Measurements from ENCODE around the gene ZNF724. TPM values are rescaled to one million over a fixed set of nuclear protein-coding genes. Genes with fewer than 3 reads are reported as not detected.

Gene ZNF724
- total and polyA plus RNA-seq, 10 of the 15 experiments (the other 5 are each of a cell fraction or from before 2014, with no cell fraction given), result 0.71 to 14.7 (median 4.2) TPM

GRCh38 chr19:23273590-23274412 lies 23.6 kb upstream of the ZNF724 start (continued):
- no peak for TF ChIP-seq E2F8 (IDR thresholded peaks at IDR 0.05; ENCODE audit: low read depth, partially characterized antibody)
- TF ChIP-seq NR2F1 (conservative IDR thresholded peaks at IDR 0.05), result 0 out of 2 replicates have a peak, but pooled peaks have one; percentile 15
- TF ChIP-seq TCF12 (IDR thresholded peaks at IDR 0.05; ENCODE audit: low read depth, low read length), result no peak
- peak; percentile 63 for TF ChIP-seq PKNOX1 (IDR thresholded peaks at IDR 0.05)
- TF ChIP-seq KDM1A (IDR thresholded peaks at IDR 0.05; ENCODE audit: borderline replicate concordance), result no peak
- peak; percentile 92 for TF ChIP-seq POLR2A (IDR thresholded peaks at IDR 0.05; ENCODE audit: low read depth, low read length)
- no peak for TF ChIP-seq ZBTB33 (IDR thresholded peaks at IDR 0.05)
- 0 out of 2 replicates have a peak, but pooled peaks have one; percentile 12 for TF ChIP-seq IRF4 (IDR thresholded peaks at IDR 0.05; ENCODE audit: low read depth, low read length)
- TF ChIP-seq STAT3 (IDR thresholded peaks at IDR 0.05; ENCODE audit: low read depth, low read length), result no peak
- TF ChIP-seq ESRRA (IDR thresholded peaks at IDR 0.05; ENCODE audit: low read length), result no peak
- peak; percentile 89 for TF ChIP-seq YY1 (IDR thresholded peaks at IDR 0.05; ENCODE audit: low read depth, low read length)
- TF ChIP-seq RAD51 (IDR thresholded peaks at IDR 0.05), result no peak
- no peak for TF ChIP-seq BMI1 (IDR thresholded peaks at IDR 0.05; ENCODE audit: borderline replicate concordance)
- TF ChIP-seq IRF3 (IDR thresholded peaks at IDR 0.05), result no peak
- no peak for TF ChIP-seq ZNF207 (IDR thresholded peaks at IDR 0.05; ENCODE audit: borderline replicate concordance)
- TF ChIP-seq WRNIP1 (IDR thresholded peaks at IDR 0.05; ENCODE audit: borderline replicate concordance, low read depth, low read length), result no peak
- no peak for TF ChIP-seq ELK1 (IDR thresholded peaks at IDR 0.05; ENCODE audit: low read depth, low read length)
- no peak for TF ChIP-seq SMAD1 (IDR thresholded peaks at IDR 0.05; ENCODE audit: low read depth, partially characterized antibody)
- no peak for TF ChIP-seq MYC (IDR thresholded peaks at IDR 0.05; ENCODE audit: insufficient read depth, insufficient read length, insufficient replicate concordance, low read length, severe bottlenecking)
- no peak for TF ChIP-seq NFIC (IDR thresholded peaks at IDR 0.05; ENCODE audit: low read depth, low read length)
- TF ChIP-seq ATF3 (IDR thresholded peaks at IDR 0.05; ENCODE audit: borderline replicate concordance, extremely low read depth, low read depth, low read length), result no peak
- TF ChIP-seq NFYB (IDR thresholded peaks at IDR 0.05; ENCODE audit: insufficient read depth, low read depth, low read length), result peak; percentile 87
